ENCODE data around the gene KCNQ5.
"Not testable (repeated sequence)": the region's sequence is repeated elsewhere in the genome, so short reads cannot be mapped to it uniquely, and the experiment has no call there.

KCNQ5 gene

DNA sequence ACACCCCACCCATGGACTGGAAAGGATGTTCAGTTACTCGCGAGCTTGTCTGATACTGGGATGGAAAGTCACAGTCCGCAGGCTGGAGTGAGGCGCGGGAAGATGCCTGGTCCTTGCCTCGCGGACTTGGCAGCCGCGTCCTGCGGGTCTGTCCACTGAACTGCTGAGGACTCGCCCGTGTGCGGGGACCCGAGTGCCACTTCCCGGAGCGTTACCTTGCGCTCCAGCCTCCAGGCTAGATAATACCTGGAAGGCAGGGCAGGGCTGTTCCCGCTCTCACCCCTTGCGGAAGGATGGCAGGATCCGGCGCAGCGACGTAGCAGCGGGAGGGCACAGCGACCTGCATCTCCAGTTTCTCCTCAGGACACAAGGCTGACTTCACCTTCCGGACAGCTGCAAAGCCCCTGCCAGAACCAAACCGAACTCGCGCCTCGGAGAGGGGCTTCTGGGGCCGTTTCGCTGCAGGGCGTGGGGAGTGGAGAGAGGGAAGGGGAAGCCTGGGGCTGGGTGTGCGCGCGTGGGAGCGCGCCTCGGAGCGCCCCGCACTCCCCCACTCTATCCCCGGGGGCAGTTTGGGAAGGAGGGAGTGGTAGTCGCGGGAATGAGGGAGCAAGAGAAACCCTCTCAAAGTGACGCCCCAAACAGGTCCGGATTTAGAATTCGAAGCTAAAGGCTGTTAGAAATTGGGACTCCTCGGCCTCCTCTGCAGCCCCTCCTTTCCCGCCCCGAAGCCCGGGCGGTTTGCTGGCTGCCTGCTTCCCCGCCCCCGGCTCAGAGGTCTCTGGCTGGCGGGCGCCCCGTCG lies at the start of gene KCNQ5:
TSS of gene KCNQ5 (plus strand) at position 774 of the 803 bp plus-strand sequence.
- DNase-seq: peak in 1 of 2 donors; percentile 27

DNA sequence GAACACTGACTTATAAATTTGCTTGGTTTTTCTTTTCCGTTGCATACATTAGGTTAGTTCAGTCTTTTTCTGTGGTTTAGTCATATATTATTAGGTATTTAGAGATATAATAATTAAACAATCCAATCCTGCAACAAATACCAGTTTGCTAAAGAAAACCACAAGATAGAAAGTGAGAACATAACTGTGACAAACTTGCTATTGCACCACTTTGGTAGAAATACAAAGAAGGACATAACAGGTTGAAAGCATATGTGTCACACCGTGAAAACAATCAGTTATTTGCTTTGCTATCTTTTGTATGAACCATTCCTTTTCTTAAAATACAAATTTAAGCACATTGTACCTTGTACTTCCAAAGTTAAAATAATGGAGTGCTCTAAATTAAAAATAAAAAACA lies 42.0 kb upstream of the KCNQ5 start:
- no peak for DNase-seq

DNA sequence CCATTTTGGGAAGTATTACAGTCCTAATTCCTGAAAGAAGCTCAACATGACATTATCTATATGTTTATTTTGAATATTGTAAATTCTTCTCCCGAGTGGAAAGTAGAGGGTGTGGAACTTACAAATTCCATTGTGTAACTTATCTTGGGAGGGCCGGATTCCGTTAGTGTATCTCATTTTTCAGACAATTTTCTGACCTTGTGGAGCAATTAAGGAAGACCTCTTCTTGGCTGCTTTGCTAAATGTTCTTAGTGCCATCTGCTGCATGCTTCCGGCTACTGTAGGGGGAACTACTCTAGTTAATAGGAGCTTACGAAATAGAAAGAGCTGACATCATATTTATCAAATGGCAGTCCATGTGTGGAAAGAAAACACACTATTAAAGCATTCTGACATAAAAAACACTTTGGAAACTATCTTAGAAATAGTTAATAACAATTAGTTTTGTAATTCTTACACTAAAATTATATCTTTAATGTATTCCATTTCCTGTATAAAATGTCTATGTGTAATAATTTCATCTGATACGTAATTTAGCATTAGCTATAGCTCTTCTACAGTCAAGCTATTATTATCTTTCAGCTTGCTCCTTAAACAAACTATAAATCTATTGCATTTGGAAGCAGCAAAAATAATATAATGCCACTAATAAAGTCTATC lies 41.5 kb upstream of the KCNQ5 start:
- peak in 1 of 2 donors; percentile 16 for DNase-seq

DNA sequence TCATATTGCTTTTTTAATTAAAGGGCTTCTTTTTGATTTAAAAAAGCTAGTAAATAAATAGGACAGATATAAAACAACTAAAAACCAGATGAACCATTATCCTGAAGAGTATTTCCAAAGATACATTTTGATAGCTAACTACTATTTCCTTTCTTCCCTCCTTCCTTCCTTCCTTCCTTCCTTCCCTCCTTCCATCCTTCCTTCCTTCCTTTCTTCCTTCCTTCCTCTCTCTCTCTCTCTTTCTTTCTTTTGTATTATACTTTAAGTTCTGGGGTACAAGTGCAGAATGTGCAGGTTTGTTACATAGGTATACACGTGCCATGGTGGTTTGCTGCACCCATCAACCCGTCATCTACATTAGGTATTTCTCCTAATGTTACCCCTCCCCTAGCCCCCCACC lies 40.9 kb upstream of the KCNQ5 start:
- not testable (repeated sequence) for DNase-seq

DNA sequence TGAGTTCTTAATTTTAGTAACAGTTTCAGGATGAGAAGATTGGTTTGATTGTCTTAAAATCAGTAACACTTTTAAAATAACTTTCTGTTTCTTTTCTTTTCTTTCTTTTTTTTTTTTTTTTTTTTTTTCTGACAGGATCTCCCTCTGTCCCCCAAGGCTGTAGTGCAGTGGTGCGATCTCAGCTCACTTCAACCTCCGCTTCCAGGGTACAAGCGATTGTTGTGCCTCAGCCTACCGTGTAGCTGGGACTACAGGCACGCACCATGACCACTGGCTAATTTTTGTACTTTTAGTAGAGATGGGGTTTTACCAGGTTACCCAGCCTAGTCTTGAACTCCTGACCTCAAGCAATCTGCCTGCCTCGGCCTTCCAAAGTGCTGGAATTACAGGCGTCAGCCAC lies 33.7 kb upstream of the KCNQ5 start:
- DNase-seq: no peak

DNA sequence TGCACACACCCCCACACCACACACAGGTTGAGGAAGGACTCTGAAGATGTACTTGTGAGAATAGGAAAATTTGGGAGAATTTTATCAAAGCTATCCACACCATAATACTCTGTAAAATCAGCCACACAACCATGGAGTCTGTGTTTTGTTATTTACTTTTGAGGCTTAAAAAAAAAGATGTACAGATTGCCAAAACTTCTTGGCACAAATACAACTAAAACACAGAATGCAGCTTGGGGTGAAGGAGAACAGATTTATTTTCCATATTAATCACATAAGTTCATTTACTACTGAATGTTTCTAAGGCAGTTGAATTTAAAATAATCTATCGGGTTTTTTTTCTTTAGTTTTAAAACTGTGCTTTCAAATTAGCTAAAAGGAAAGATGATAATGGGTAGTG lies 32.8 kb upstream of the KCNQ5 start:
- DNase-seq: no peak

DNA sequence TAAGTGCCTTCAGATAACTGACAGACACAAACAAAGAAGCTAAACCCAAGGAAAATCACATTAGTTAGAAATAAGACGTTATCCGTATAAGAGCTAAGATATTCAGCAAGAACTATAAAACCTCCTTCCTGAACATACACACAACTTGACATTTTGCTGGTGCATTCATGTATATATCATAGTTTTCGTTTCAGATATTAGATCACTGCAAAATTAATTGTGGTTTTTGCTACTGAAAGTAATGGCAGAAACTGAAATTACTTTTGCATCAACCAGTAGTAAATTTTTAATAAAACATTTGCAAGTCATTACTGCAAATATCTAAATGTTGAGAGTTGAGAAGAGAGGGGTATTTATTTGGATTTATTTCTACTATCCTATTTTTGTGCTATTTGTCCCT lies 26.1 kb upstream of the KCNQ5 start:
- DNase-seq: no peak

DNA sequence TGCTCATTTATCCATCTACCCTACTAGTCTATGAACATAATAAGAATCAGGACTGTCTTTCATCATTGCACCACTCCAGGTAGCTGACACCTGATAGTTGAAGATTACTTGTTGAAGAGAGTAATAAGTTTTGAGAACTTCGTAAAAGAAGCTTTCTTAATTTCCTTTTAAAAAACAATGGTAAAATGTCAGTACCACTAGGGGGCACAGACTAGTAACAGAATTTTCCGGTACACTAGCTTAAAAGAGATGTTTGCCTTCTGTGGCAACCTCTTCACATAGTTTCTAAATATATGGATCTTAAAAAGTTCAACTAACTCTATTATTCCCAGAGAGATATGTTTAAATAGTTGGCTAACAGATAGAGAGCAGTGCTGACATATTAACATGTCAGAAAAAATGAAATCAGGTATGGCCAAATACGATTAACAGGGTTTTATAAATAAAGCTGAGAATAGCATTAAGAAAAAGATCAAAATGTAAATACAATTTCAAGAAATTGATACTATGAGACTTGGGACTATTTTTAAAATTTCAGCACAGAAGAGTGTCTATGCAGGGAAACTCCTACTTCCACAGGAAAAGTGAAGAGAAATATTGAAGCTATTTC lies 5.4 kb upstream of the KCNQ5 start:
- no peak for DNase-seq

DNA sequence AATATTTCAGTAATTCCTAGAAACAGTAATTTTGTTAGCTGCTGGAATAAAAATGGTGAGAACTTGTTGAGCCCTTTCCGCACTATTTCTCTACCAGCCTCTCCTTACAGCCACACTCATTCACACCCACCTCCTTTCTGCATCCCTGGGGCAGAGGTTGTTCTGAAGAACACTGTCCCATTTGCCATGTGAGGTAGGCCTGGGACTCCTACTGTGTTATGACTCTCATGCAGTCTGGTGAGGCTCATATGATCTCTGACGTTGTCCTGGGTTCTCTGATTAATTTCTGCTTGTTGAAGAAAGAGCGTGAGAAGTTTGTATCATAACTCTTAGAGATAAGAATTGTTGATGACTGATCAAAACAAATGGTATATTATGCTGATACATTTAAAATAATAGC lies 4.1 kb upstream of the KCNQ5 start:
- no peak for DNase-seq

DNA sequence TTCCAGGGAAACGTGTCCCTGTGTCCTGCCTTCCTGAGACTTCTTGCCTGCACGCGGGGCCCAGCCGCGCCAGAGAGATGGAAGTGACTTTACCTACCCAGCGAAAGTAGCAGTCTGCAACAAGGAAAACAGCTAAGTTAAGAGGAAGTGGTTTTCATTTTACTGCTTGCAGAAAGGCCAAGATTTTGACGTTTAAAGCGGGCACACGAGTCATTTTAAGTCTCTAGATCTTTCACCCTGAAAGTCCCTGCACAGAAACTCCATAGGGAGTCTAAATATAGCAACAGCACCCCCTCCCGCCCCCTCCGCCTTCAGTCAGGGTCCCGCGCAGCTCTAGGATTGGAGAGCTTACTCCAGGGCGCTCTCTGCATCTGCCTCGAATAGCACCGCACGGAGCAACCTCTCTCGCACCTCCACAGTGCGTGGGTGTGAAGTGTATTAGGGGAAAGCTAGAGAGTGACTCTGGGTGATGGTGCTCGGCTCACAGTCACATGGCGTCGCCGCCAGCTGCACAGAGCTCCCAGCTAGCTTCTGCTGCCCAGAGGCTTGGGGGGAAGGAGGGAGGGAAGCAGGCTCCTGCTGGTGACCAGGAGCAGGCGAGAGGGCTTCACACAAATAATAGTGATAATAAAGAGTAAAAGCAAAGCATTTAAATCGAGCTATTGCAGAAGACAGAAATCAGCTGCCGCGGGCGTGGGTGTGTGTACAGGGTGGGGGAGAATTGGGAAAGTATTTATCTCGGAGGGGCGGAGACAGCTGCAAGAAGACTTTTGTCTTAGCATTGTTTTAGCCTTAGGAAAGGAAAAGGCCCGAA lies 1.8 kb upstream of the KCNQ5 start:
- peak in 1 of 2 donors; percentile 14 for DNase-seq

DNA sequence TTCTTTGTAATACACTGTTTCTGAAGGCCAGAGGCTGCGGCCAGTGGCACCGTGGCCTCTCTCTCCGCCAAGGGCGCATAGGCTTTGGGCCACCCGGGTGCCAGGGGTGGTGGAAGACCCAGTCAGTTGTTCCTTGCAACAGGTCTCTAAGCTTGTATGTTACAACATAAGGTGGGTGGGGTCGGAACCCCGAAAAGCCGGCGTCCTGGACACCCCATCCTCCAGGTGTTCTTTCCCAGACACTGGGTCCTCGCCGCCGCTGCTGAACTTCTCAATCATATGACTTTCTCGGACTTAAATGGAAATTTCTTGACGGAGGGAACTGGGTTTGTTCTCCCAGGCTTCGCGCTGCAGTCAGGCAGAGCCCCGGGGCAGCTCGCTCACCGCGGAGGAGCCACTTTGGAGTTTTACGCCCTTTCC lies 983 bp upstream of the KCNQ5 start:
- DNase-seq: no peak

DNA sequence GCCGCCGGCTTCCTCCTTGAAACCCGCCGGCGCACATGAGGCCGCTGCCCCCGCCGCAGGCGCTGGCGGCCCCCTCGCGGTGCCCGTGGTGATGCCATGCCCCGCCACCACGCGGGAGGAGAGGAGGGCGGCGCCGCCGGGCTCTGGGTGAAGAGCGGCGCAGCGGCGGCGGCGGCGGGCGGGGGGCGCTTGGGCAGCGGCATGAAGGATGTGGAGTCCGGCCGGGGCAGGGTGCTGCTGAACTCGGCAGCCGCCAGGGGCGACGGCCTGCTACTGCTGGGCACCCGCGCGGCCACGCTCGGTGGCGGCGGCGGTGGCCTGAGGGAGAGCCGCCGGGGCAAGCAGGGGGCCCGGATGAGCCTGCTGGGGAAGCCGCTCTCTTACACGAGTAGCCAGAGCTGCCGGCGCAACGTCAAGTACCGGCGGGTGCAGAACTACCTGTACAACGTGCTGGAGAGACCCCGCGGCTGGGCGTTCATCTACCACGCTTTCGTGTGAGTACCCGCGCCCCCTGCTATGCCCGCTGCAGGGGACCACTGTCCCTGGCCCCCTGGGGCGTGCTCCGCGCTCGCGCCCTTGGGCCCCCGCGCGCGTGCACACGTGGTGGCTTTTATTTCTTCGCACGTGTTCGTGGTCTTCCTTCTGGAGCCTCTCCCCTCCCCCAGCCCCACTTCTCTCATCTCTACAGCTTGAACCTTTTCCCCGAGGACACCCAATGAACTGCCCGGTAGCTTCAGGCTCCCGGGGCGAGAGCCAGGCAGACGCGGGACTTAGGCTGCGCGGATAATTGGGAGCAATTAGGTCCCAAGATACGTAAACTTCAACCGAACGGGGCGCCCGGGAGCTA lies 453 bp downstream of the KCNQ5 start:
- peak in 1 of 2 donors; percentile 27 for DNase-seq

DNA sequence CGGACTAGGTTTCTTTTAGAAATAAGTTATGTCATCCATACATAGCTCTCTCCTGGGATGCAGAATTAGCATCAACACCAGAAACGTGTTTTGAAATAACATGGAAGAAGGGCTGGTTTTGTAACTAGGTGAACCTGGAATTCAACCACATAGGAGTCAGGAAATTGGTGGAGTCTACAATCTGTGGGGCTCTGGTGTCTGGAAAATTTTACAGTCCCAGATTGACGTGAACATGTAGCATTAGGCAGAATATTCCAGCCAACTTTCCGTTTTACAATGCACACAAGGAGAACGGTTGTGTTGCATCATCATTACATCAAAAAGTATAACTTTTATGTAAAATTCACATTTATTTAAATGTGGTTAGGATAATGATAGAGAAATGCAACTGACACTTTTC lies 1.9 kb downstream of the KCNQ5 start:
- no peak for DNase-seq

DNA sequence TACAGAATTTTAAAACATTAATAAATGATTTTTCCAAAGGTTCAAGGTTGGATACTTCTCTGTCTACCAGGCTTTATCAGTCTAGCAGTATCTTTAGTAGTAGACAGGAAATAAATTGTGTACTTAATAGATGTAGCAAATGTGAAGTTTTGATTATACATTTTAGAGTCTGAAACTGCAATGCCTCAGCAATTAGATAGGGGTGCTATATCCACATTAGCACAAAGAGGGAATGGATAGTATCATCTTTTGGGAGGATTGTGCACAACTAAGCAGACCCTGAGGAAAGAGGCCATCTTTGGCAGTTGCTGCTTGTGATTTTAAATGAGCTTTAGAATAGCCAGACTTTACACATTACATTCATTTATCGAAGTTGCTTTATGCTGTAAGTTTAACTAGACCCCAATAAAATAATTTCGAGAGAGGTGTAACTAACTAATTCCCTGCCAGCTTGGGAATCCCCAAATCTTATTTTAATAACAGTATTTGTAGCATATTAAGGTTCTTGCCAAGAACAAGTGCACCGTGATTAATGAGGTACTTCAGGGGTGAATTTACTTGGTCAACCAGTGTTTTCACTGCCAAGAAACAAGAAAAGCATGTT lies 2.8 kb downstream of the KCNQ5 start:
- DNase-seq: no peak

DNA sequence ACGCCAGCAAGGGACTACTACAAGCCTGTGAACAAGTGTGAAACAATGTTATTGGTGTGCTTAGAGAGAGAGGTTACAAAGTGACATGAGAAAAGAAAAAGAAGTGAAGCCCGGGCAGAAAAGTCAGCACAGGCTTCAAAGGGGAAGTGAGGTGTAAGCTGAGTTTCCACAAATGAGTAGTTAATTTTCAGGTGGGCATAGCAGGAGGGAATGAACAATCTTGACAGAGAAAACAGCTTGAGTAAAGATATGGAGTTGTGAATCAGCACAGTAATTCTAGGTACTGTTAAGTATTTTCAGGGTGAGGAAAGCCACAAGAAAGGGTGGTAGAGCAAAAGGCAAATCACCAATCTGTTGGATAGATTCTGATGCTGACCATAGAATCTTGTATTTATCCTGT lies 4.3 kb downstream of the KCNQ5 start:
- no peak for DNase-seq

DNA sequence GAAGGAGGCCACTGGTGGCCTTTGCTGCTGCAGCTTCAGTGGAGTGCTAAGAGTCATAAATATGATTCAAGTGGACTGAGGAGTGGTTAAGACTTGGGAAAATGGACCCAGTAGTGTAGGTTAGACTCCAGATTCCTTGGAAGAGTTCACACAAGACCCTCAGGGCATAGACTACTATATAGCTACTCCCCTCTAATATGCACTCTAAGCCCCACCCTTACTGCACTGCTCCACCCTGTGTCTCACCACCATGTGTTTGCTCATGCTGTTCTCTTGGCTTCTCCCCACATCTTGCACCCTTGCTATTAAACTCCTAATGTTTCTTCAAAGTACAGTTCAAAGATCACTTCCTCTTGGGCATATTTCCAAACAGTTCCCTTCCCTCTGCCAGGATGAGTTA lies 5.7 kb downstream of the KCNQ5 start:
- no peak for DNase-seq

DNA sequence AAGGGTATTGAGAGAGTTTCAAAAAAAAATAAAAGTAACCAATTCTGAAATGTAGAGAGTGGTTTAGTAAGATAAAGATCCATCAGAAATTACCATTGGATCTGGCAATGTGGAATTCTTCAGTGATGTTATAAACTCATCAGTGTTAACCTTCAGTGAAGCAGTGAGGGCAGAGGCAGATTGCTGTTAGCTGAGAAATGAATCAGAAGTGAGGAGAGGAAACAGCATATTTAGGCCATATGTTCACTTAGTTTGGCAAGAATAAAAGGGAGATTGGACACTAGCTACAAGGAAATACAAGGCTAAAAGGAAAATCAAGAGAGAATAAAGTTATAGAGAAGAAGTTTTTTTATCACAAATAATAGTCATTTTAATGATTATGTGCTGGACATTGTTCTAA lies 9.6 kb downstream of the KCNQ5 start:
- no peak for DNase-seq

DNA sequence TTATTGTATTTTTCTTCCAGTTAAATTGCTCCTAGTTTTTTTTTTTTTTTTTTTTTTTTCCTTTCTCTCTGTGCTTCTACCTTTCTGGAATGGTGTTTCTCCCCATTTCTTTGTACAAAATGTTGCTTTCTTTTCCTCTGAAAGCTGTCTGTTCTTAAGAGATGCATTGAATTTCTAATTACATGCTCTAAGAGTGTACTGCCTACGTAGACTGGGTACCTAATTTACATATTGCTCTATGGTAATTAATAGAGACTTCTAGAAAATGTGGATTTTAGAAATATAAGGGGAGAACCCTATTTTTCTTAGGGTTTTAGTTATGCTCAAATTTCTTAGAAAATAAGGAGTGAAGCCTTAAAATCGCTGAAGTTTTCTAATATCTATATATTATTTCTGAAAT lies 13.8 kb downstream of the KCNQ5 start:
- DNase-seq: no peak

DNA sequence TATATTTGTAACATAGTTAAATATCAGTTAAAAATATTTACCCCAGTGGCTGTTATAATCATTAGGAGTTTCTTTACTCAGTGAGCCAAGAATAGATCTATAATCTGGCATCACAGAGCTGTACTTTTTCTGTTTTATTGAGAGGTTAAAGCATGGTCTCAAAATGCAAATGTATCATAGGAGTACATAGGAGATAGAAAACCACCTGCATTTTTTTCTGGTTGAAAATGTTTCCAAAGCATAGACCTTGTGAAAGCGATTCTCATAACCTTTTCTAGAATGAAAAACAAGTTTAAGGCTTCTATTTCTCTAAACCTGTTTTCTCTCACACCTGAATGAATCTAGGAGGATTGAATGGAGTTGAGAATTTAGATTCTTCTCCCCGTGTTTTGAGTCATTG lies 14.4 kb downstream of the KCNQ5 start:
- DNase-seq: no peak

DNA sequence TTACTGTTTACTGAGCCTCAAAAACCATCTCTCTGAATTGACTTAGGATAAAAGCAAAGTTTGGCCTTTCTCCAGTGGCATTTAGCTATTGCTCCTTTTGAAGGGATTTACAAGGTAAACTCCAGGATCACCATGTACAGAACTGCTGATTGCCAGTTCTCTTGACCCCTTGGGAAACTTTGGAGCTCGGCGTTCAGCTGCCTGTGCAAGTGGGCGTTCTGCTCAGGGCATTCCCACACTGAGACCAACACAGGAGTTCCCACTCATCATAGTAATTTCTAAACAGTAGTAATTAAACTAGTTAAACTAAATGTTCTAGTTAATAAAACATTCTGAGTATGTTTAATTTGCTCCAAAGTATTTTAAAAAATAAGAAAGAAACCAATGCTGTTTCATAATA lies 14.9 kb downstream of the KCNQ5 start:
- no peak for DNase-seq

DNA sequence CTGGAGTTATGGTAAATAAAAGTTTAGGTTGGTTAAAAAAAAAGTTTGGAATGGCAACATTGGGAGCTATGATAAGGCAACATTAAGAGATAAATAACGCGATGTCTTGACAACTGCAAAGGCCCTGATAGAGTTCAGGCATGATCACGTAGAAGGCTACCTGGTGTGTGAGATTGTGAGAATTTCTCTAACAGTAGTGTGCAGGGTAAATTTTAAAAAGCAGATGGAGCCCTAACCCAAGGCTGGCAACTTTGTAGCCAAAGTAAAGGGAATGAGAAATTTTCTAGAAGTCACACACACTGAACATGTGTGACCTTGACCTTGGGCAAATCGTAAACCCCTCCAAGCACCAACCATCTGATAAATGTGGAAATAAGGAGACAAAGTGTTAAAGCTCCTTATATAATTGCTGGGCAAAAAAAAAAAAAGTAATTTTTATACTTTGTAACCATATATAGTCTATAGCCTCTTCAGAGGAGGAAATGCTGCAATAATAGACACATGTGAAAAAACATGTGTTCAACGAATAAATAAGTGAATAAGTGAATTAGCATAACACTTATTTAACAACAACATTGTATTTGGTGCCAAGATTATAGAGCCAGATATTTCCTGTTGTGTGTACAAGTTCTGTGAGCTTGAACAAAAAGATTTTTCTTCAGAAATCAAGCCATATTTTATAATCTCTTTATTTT lies 18.2 kb downstream of the KCNQ5 start:
- no peak for DNase-seq
